Keratinocyte (primary cell): ENCODE results near the gene CSNK1D.

Source experiments
- EZH2 ChIP-seq: IDR thresholded peaks from one replicate; pipeline ENCODE4 v1.6.1; 2012; ENCODE audit warnings: inconsistent platforms, mild to moderate bottlenecking, low read length, moderate library complexity
- TF ChIP-seq, protein P1 (sequence below), 3 experiments: IDR thresholded peaks in 1 of 3; conservative IDR thresholded peaks in 1 of 3; optimal IDR thresholded peaks in 1 of 3; 2 replicates in 2 of 3; 3 replicates in 1 of 3; pipeline versions ENCODE3 to v1.5.1; 2011; ENCODE audit warnings: low read length in 3 of 3, mild to moderate bottlenecking in 3 of 3, moderate library complexity in 2 of 3, control low read depth in 1 of 3, inconsistent platforms in 1 of 3; ENCODE audit not compliant: insufficient read depth in 2 of 3; ENCODE audit errors: extremely low read depth in 1 of 3

DNA sequence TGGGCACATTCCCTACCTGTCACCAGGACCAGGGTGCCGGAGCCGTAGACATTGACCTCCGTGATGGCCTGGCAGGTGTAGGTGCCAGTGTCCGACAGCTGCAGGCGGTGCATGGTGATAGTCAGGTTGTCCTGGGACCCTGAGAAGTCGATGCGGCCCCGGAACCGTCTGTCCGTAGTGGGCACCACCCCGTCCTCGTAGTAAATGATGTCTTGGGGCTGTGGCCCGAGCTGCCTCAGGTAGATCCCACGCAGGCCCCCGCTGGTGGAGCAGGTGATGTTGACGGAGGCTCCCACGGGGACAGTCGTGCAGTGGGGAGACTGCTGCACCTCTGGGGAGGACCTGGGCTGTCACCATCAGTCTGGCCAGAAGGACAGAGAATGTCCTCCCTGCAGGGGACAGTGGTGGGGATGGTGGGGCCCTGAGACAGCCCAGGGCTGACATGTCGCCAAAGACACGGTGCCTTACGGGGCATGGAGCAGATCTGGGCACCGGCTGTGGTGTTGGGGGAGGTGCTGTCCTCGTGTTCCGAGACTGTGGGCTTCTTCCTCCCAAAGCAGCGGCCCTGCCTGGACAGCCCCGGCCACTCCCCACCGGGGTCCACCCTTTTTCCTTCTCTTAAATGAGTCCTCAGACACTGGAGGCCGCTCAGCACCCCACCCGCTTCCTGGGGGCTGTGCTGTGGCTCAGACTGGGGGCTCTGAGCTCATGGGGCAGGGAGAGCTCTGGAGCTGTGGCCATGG lies 43.3 kb upstream of the CSNK1D start:
- TF ChIP-seq, protein P1, sequence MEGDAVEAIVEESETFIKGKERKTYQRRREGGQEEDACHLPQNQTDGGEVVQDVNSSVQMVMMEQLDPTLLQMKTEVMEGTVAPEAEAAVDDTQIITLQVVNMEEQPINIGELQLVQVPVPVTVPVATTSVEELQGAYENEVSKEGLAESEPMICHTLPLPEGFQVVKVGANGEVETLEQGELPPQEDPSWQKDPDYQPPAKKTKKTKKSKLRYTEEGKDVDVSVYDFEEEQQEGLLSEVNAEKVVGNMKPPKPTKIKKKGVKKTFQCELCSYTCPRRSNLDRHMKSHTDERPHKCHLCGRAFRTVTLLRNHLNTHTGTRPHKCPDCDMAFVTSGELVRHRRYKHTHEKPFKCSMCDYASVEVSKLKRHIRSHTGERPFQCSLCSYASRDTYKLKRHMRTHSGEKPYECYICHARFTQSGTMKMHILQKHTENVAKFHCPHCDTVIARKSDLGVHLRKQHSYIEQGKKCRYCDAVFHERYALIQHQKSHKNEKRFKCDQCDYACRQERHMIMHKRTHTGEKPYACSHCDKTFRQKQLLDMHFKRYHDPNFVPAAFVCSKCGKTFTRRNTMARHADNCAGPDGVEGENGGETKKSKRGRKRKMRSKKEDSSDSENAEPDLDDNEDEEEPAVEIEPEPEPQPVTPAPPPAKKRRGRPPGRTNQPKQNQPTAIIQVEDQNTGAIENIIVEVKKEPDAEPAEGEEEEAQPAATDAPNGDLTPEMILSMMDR (optimal IDR thresholded peaks at IDR 0.05 in 1 of 3, IDR thresholded peaks at IDR 0.05 in 1 of 3, conservative IDR thresholded peaks at IDR 0.05 in 1 of 3; ENCODE audit: extremely low read depth in 1 of 3, insufficient read depth in 2 of 3, low read length in 3 of 3) = no peak
- peak; percentile 21 for TF ChIP-seq EZH2
